ENCODE measurements around the gene SPATA4. TPM values are rescaled to one million over a fixed set of nuclear protein-coding genes. Genes with fewer than 3 reads are reported as not detected.

SPATA4 gene
- total RNA-seq, 1 experiment from 2014 or later: not detected

GRCh38 chr4:176209535-176209934 is 14.2 kb upstream of the SPATA4 start:
- Histone ChIP-seq H3K27me3 (ENCODE audit: control insufficient read depth, insufficient read depth, low read length) (no peaks in the 10 kb centered on the region), H3K4me3 (ENCODE audit: insufficient read depth, low read depth, low read length) (no peak overlapping the region), H3K36me3 (replicated peaks; ENCODE audit: control insufficient read depth, insufficient read depth, low read length) (no peaks in the 10 kb centered on the region)
- no peak for DNase-seq

GRCh38 chr4:176207839-176208238 is 12.5 kb upstream of the SPATA4 start:
- no peak for DNase-seq
- Histone ChIP-seq H3K4me3 (ENCODE audit: insufficient read depth, low read depth, low read length) (no peak overlapping the region), H3K27me3 (ENCODE audit: control insufficient read depth, insufficient read depth, low read length) (no peaks in the 10 kb centered on the region), H3K36me3 (replicated peaks; ENCODE audit: control insufficient read depth, insufficient read depth, low read length) (no peaks in the 10 kb centered on the region)

GRCh38 chr4:176205299-176205698 is 9.9 kb upstream of the SPATA4 start:
- DNase-seq: no peak
- Histone ChIP-seq H3K27me3 (ENCODE audit: control insufficient read depth, insufficient read depth, low read length) (no peaks in the 10 kb centered on the region), H3K4me3 (ENCODE audit: insufficient read depth, low read depth, low read length) (no peak overlapping the region), H3K36me3 (replicated peaks; ENCODE audit: control insufficient read depth, insufficient read depth, low read length) (no peaks in the 10 kb centered on the region)

- Histone ChIP-seq H3K4me3 (ENCODE audit: insufficient read depth, low read depth, low read length) (no peak overlapping the region), H3K36me3 (replicated peaks; ENCODE audit: control insufficient read depth, insufficient read depth, low read length) (no peaks in the 10 kb centered on the region), H3K27me3 (ENCODE audit: control insufficient read depth, insufficient read depth, low read length) (no peaks in the 10 kb centered on the region)
- DNase-seq: peak; percentile 8
Measured at GRCh38 chr4:176198316-176198903, 3.0 kb upstream of the SPATA4 start.

- no peaks in the 10 kb centered on the region for H3K27me3 ChIP-seq (ENCODE audit: control insufficient read depth, insufficient read depth, low read length)
- no peak overlapping the region for H3K4me3 ChIP-seq (ENCODE audit: insufficient read depth, low read depth, low read length)
- no peaks in the 10 kb centered on the region for H3K36me3 ChIP-seq (replicated peaks; ENCODE audit: control insufficient read depth, insufficient read depth, low read length)
- no peak for DNase-seq
Measured at GRCh38 chr4:176193938-176194337, 1.4 kb downstream of the SPATA4 start.

GRCh38 chr4:176193126-176193525 is 2.3 kb downstream of the SPATA4 start:
- no peak for DNase-seq
- no peaks in the 10 kb centered on the region for H3K36me3 ChIP-seq (replicated peaks; ENCODE audit: control insufficient read depth, insufficient read depth, low read length)
- H3K27me3 ChIP-seq (ENCODE audit: control insufficient read depth, insufficient read depth, low read length): no peaks in the 10 kb centered on the region
- no peak overlapping the region for H3K4me3 ChIP-seq (ENCODE audit: insufficient read depth, low read depth, low read length)

GRCh38 chr4:176191974-176192373 is 3.4 kb downstream of the SPATA4 start:
- Histone ChIP-seq H3K36me3 (replicated peaks; ENCODE audit: control insufficient read depth, insufficient read depth, low read length) (no peaks in the 10 kb centered on the region), H3K27me3 (ENCODE audit: control insufficient read depth, insufficient read depth, low read length) (no peaks in the 10 kb centered on the region), H3K4me3 (ENCODE audit: insufficient read depth, low read depth, low read length) (no peak overlapping the region)
- DNase-seq: no peak

- Histone ChIP-seq H3K27me3 (ENCODE audit: control insufficient read depth, insufficient read depth, low read length) (no peaks in the 10 kb centered on the region), H3K4me3 (ENCODE audit: insufficient read depth, low read depth, low read length) (no peak overlapping the region)
- DNase-seq: no peak
Measured at GRCh38 chr4:176189891-176190795, 5.2 kb downstream of the SPATA4 start.

GRCh38 chr4:176188654-176189053 is 6.7 kb downstream of the SPATA4 start:
- Histone ChIP-seq H3K4me3 (ENCODE audit: insufficient read depth, low read depth, low read length) (no peak overlapping the region), H3K27me3 (ENCODE audit: control insufficient read depth, insufficient read depth, low read length) (no peaks in the 10 kb centered on the region), H3K36me3 (replicated peaks; ENCODE audit: control insufficient read depth, insufficient read depth, low read length) (no peaks in the 10 kb centered on the region)
- no peak for DNase-seq

More at GRCh38 chr4:176189891-176190795, 5.2 kb downstream of the SPATA4 start:
- no peaks in the 10 kb centered on the region for H3K36me3 ChIP-seq (replicated peaks; ENCODE audit: control insufficient read depth, insufficient read depth, low read length)

GRCh38 chr4:176187624-176188023 is 7.8 kb downstream of the SPATA4 start:
- no peak for DNase-seq
- no peaks in the 10 kb centered on the region for H3K36me3 ChIP-seq (replicated peaks; ENCODE audit: control insufficient read depth, insufficient read depth, low read length)
- H3K4me3 ChIP-seq (ENCODE audit: insufficient read depth, low read depth, low read length): no peak overlapping the region
- no peaks in the 10 kb centered on the region for H3K27me3 ChIP-seq (ENCODE audit: control insufficient read depth, insufficient read depth, low read length)

- Histone ChIP-seq H3K36me3 (replicated peaks; ENCODE audit: control insufficient read depth, insufficient read depth, low read length) (no peaks in the 10 kb centered on the region), H3K27me3 (ENCODE audit: control insufficient read depth, insufficient read depth, low read length) (no peaks in the 10 kb centered on the region), H3K4me3 (ENCODE audit: insufficient read depth, low read depth, low read length) (no peak overlapping the region)
- DNase-seq: no peak
Measured at GRCh38 chr4:176186671-176187395, 8.6 kb downstream of the SPATA4 start.

- peak; percentile 3 for DNase-seq
- no peaks in the 10 kb centered on the region for H3K27me3 ChIP-seq (ENCODE audit: control insufficient read depth, insufficient read depth, low read length)
- H3K4me3 ChIP-seq (ENCODE audit: insufficient read depth, low read depth, low read length): no peak overlapping the region
- no peaks in the 10 kb centered on the region for H3K36me3 ChIP-seq (replicated peaks; ENCODE audit: control insufficient read depth, insufficient read depth, low read length)
Measured at GRCh38 chr4:176186067-176186466, 9.3 kb downstream of the SPATA4 start.

GRCh38 chr4:176185051-176185450 is 10.3 kb downstream of the SPATA4 start:
- DNase-seq: no peak
- H3K36me3 ChIP-seq (replicated peaks; ENCODE audit: control insufficient read depth, insufficient read depth, low read length): no peaks in the 10 kb centered on the region
- no peak overlapping the region for H3K4me3 ChIP-seq (ENCODE audit: insufficient read depth, low read depth, low read length)
- no peaks in the 10 kb centered on the region for H3K27me3 ChIP-seq (ENCODE audit: control insufficient read depth, insufficient read depth, low read length)

GRCh38 chr4:176163041-176163440 is 32.3 kb downstream of the SPATA4 start:
- no peak for DNase-seq
- H3K36me3 ChIP-seq (replicated peaks; ENCODE audit: control insufficient read depth, insufficient read depth, low read length): no peaks in the 10 kb centered on the region
- no peaks in the 10 kb centered on the region for H3K27me3 ChIP-seq (ENCODE audit: control insufficient read depth, insufficient read depth, low read length)
- H3K4me3 ChIP-seq (ENCODE audit: insufficient read depth, low read depth, low read length): no peak overlapping the region

- no peaks in the 10 kb centered on the region for H3K36me3 ChIP-seq (replicated peaks; ENCODE audit: control insufficient read depth, insufficient read depth, low read length)
Measured at GRCh38 chr4:176156656-176157055, 38.7 kb downstream of the SPATA4 start.

More at GRCh38 chr4:176156656-176157055, 38.7 kb downstream of the SPATA4 start:
- H3K4me3 ChIP-seq (ENCODE audit: insufficient read depth, low read depth, low read length): no peak overlapping the region
- H3K27me3 ChIP-seq (ENCODE audit: control insufficient read depth, insufficient read depth, low read length): no peaks in the 10 kb centered on the region
- no peak for DNase-seq

Data from H7 (cell line).